Colonic mucosa (tissue), 4 donors: ENCODE data around the gene SAT2. TPM values are rescaled to one million over a fixed set of nuclear protein-coding genes. Genes with fewer than 3 reads are reported as not detected.
"Not testable (repeated sequence)": the region's sequence is repeated elsewhere in the genome, so short reads cannot be mapped to it uniquely, and the experiment has no call there.

ENCODE experiments used
- DNase-seq: peaks from one replicate; pipeline ENCODE4 v3.0.0-alpha.2; 2020
- H3K27ac ChIP-seq: fragments of 200-600 bp; one replicate; pipeline ENCODE4 v1.8.0; 2021
- H3K27me3 ChIP-seq: fragments of 200-600 bp; one replicate; pipeline ENCODE4 v1.8.0; 2021
- H3K36me3 ChIP-seq: fragments of 200-600 bp; one replicate; pipeline ENCODE4 v1.8.0; 2021
- H3K4me1 ChIP-seq: fragments of 200-600 bp; one replicate; pipeline ENCODE4 v1.8.0; 2021; ENCODE audit warnings: mild to moderate bottlenecking
- H3K4me3 ChIP-seq: fragments of 200-600 bp; one replicate; pipeline ENCODE4 v1.8.0; 2021
- H3K9ac ChIP-seq, 2 donors: one replicate each; pipeline ENCODE4 v1.7.0; 2013; ENCODE audit warnings: control low read depth in 2 of 2, low read depth in 2 of 2, low read length in 2 of 2
- H3K9me3 ChIP-seq: fragments of 200-600 bp; one replicate; pipeline ENCODE4 v1.8.0; 2021
- CTCF ChIP-seq: fragments of 200-600 bp; IDR thresholded peaks from one replicate; pipeline ENCODE4 v1.8.0; 2022; ENCODE audit warnings: antibody characterized with exemption, mild to moderate bottlenecking
- intact Hi-C: fragments of 100-400 bp; cut with DNase I; formaldehyde crosslinking; loops from one replicate; pipeline ENCODE4 v1.14.1; 2022
- total RNA-seq, 2 donors: library from RNA; stranded (reverse); fragmentation: NEBNext Ultra II Directional in 1 of 2; extraction: Animal tissue kit (Norgen Biotek cat#: 25700) in 1 of 2; gene quantifications; one replicate each; pipeline ENCODE4 v1.2.1, GENCODE V29; 2021
- donor health status: healthy.
- donor health status: DM: no; HTN: no; CAD: no.
- donor health status: DM: no; HTN: no; CAD: no.

SAT2 gene
- total RNA-seq, 2 donors from 2014 or later = 55.3 to 77.3 TPM

GRCh38 chr17:7646457-7646856 lies 18.8 kb upstream of the SAT2 start:
- intact Hi-C loops = no loop called here
- Histone ChIP-seq H3K9me3 (no peaks in the 10 kb centered on the region), H3K4me3 (no peak overlapping the region), H3K9ac (no peak overlapping the region), H3K4me1 (no peaks in the 10 kb centered on the region), H3K36me3 (no peaks in the 10 kb centered on the region), H3K27me3 (peaks cover 16% of the 10 kb centered on the region), H3K27ac (no peak overlapping the region)
- no peak for TF ChIP-seq CTCF
- DNase-seq = no peak

- DNase-seq = no peak
- no peaks in the 10 kb centered on the region for H3K27me3 ChIP-seq
- H3K9ac ChIP-seq = no peak overlapping the region
- intact Hi-C loops = no loop called here
- H3K4me3 ChIP-seq = no peak overlapping the region
- TF ChIP-seq CTCF = no peak
- no peaks in the 10 kb centered on the region for H3K36me3 ChIP-seq
- no peak overlapping the region for H3K27ac ChIP-seq
- no peaks in the 10 kb centered on the region for H3K9me3 ChIP-seq
- H3K4me1 ChIP-seq = no peaks in the 10 kb centered on the region
These were observed 17.2 kb upstream of the SAT2 start for GRCh38 chr17:7644775-7645174.

GRCh38 chr17:7641635-7642034 lies 14.0 kb upstream of the SAT2 start:
- intact Hi-C loops, H3K4me1 ChIP-seq, H3K27me3 ChIP-seq: not testable (repeated sequence)

GRCh38 chr17:7640783-7641182 lies 13.2 kb upstream of the SAT2 start:
- Histone ChIP-seq H3K27ac (no peak overlapping the region), H3K4me1 (no peaks in the 10 kb centered on the region), H3K9ac (no peak overlapping the region), H3K27me3 (no peaks in the 10 kb centered on the region), H3K36me3 (no peaks in the 10 kb centered on the region), H3K9me3 (no peaks in the 10 kb centered on the region), H3K4me3 (no peak overlapping the region)
- intact Hi-C loops = no loop called here
- no peak for DNase-seq
- no peak for TF ChIP-seq CTCF

More at GRCh38 chr17:7641635-7642034, 14.0 kb upstream of the SAT2 start:
- not testable (repeated sequence) for H3K36me3 ChIP-seq, H3K27ac ChIP-seq, DNase-seq, H3K4me3 ChIP-seq, H3K9me3 ChIP-seq, H3K9ac ChIP-seq

GRCh38 chr17:7636163-7636562 lies 8.5 kb upstream of the SAT2 start:
- H3K9ac ChIP-seq = no peak overlapping the region
- no peaks in the 10 kb centered on the region for H3K36me3 ChIP-seq
- intact Hi-C loops = no loop called here

GRCh38 chr17:7634384-7634783 lies 6.8 kb upstream of the SAT2 start:
- H3K27me3 ChIP-seq = no peaks in the 10 kb centered on the region
- no peaks in the 10 kb centered on the region for H3K36me3 ChIP-seq
- no peaks in the 10 kb centered on the region for H3K4me1 ChIP-seq
- no peak overlapping the region for H3K27ac ChIP-seq
- TF ChIP-seq CTCF = no peak
- H3K9me3 ChIP-seq = no peaks in the 10 kb centered on the region
- intact Hi-C loops = loop anchor here (5.0 kb wide), 1 partner anchor 53 kb away; the partner anchor contains the start of genes TP53 and WRAP53
- no peak overlapping the region for H3K4me3 ChIP-seq
- no peak overlapping the region for H3K9ac ChIP-seq
- peak; percentile 52 for DNase-seq

More at GRCh38 chr17:7636163-7636562, 8.5 kb upstream of the SAT2 start:
- Histone ChIP-seq H3K27ac (no peak overlapping the region), H3K9me3 (no peaks in the 10 kb centered on the region), H3K27me3 (no peaks in the 10 kb centered on the region), H3K4me1 (no peaks in the 10 kb centered on the region), H3K4me3 (no peak overlapping the region)
- TF ChIP-seq CTCF = no peak
- DNase-seq = no peak
